ENCODE results near the gene PRDM8.

- TF ChIP-seq CTCF (IDR thresholded peaks at IDR 0.05; ENCODE audit: low read depth, low read length, poor library complexity, severe bottlenecking) (no peak), EZH2phosphoT487 (IDR thresholded peaks at IDR 0.05; ENCODE audit: borderline replicate concordance, low read length) (no peak)
These were observed 26.1 kb upstream of the PRDM8 start for GRCh38 chr4:80171251-80171650.

Measured in DOHH2 (cell line).